AG09309 (cell line): Measurements from ENCODE around the gene METTL1.

Experiments
- DNase-seq: peaks from one replicate; pipeline ENCODE4 v3.0.0-alpha.2; 2010; ENCODE audit warnings: low read depth
- H3K4me3 ChIP-seq: 2 replicates; pipeline ENCODE4 v1.5.1; 2011; ENCODE audit warnings: mild to moderate bottlenecking, low read depth, low read length, moderate library complexity; ENCODE audit not compliant: control insufficient read depth
- CTCF ChIP-seq: IDR thresholded peaks from 2 replicates; pipeline ENCODE4 v1.5.1; 2011; ENCODE audit warnings: mild to moderate bottlenecking, low read depth, low read length, inconsistent platforms; ENCODE audit not compliant: insufficient read depth, control insufficient read depth; ENCODE audit errors: missing control alignments

The METTL1 gene

DNA sequence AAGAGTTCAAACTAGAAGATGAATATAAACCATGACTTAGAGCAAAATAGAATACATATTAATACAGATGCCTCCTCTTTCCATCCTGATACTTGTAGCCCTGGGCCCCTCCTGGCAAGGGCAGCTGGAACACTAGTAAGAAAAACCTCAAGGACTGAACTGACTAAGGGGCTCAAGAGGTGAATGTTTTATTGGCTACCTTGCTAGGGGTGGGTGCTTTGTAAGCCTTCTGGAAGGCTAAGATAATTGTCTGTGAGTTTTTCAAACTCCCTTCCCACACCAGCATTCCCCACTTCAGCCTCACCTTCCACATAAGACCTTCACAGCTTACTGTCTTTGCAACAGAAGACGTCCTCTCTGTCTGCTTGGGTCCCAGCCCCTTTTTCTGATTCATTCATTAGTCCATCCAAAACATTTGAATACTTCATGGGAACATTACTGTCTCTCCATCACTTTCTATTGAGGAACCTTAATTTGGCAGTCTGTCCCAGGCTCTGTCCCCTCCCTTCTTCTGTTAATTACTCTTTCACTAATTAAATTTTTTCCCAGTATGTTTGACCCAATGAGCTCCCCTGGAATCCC lies 18.1 kb downstream of the METTL1 start:
- H3K4me3 ChIP-seq, result no peak overlapping the region
- TF ChIP-seq CTCF, result no peak
- no peak for DNase-seq

DNA sequence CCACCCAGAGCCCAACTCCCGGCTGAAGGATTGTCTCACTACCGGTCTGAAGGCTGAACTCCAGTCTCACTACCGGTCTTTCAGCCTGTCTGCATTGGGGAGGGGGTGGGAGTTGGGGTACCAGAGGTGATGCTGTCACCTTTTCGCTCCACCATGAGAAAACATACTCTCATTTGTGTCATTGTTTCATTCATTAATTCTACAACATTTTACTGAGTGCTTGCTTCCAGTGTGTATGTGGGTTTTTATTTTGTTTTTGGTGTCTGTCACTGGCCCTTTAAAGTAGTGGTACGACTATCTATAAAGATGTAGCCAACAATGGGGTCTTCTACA lies 19.3 kb downstream of the METTL1 start:
- peak overlapping the region; percentile 88 for H3K4me3 ChIP-seq
- no peak for TF ChIP-seq CTCF

GRCh38 chr12:57751788-57752667 lies 19.9 kb downstream of the METTL1 start, which contains the start of gene CDK4:
TSS of gene CDK4 (minus strand) at chr12:57752310. CDS start at chr12:57751717, 593 bp downstream.
- DNase-seq, result peak; percentile 98
- peak within 1 kb of the TSS; percentile 88 for H3K4me3 ChIP-seq
- TF ChIP-seq CTCF, result no peak

More for the DNA sequence above, 19.3 kb downstream of the METTL1 start:
- no peak for DNase-seq

DNA sequence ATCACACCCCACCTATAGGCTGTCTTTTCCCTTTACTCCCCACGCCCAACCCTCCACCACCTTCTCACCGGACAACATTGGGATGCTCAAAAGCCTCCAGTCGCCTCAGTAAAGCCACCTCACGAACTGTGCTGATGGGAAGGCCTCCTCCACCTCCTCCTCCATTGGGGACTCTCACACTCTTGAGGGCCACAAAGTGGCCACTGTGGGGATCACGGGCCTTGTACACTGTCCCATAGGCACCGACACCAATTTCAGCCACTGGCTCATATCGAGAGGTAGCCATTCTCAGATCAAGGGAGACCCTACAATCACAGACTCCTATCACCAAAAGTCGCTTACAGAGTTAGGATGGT lies 20.5 kb downstream of the METTL1 start:
- H3K4me3 ChIP-seq, result peak overlapping the region; percentile 88
- TF ChIP-seq CTCF, result no peak
- DNase-seq, result no peak

DNA sequence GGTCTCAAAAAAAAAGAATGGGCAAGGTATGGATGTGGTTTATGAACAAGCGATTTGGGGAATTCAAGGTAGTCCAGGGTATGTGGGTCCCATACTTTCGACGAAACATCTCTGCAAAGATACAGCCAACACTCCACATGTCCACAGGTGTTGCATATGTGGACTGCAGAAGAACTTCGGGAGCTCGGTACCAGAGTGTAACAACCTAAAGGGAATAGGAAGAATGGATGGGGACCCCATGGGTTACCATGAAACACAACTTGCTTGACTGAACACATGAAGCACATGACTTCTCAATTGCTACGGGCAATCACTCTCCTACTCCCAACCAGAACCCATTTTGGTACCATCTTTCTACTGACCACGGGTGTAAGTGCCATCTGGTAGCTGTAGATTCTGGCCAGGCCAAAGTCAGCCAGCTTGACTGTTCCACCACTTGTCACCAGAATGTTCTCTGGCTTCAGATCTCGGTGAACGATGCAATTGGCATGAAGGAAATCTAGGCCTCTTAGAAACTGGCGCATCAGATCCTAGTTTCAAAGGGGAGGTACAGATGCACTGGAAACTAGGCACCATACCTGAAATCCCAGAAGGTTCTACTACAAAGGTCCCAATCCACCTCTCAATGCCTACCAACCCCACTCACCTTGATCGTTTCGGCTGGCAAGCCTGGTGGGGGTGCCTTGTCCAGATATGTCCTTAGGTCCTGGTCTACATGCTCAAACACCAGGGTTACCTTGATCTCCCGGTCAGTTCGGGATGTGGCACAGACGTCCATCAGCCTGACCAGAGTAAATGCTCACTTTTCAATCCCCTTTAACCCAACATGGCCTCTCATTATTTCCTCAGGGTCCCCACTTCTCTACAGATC lies 21.1 kb downstream of the METTL1 start:
- DNase-seq, result no peak
- H3K4me3 ChIP-seq, result peak overlapping the region; percentile 88
- TF ChIP-seq CTCF, result no peak

GRCh38 chr12:57749061-57749460 lies 22.8 kb downstream of the METTL1 start:
- H3K4me3 ChIP-seq, result no peak overlapping the region
- no peak for TF ChIP-seq CTCF
- DNase-seq, result no peak
